SU-DHL-6 (cell line): Measurements from ENCODE around the gene MT3.

ENCODE experiments used
- H2AFZ ChIP-seq: fragments of 200-600 bp; sonication (generic); 2 replicates; pipeline ENCODE4 v1.6.1; 2014; ENCODE audit warnings: low read depth, mild to moderate bottlenecking, moderate library complexity, mixed read lengths, antibody characterized with exemption, low read length; ENCODE audit not compliant: severe bottlenecking
- H3F3A ChIP-seq: fragments of 200-600 bp; shearing (Covaris generic); 2 replicates; pipeline ENCODE4 v1.6.0; 2016; ENCODE audit warnings: antibody characterized with exemption, mild to moderate bottlenecking; ENCODE audit not compliant: insufficient read depth
- H3K27ac ChIP-seq: fragments of 200-600 bp; sonication (generic); 2 replicates; pipeline ENCODE4 v1.5.1; 2016; ENCODE audit warnings: low read depth, mild to moderate bottlenecking, low read length, moderate library complexity, mixed read lengths
- H3K27me3 ChIP-seq: fragments of 200-600 bp; sonication (generic), shearing (Covaris generic); 2 replicates; pipeline ENCODE4 v1.6.0; 2014; ENCODE audit warnings: mild to moderate bottlenecking, low read length
- H3K36me3 ChIP-seq: fragments of 200-600 bp; sonication (generic); 2 replicates; pipeline ENCODE4 v1.6.1; 2014; ENCODE audit warnings: mild to moderate bottlenecking, low read length, mixed read lengths
- H3K4me2 ChIP-seq: fragments of 300-600, 200-600 bp; shearing (Covaris generic), sonication (generic); 2 replicates; pipeline ENCODE4 v1.6.0; 2014; ENCODE audit warnings: low read length, low read depth, mild to moderate bottlenecking; ENCODE audit not compliant: poor library complexity, severe bottlenecking
- H3K4me3 ChIP-seq: fragments of 200-600 bp; sonication (generic); 2 replicates; pipeline ENCODE4 v1.5.1; 2014; ENCODE audit warnings: antibody characterized with exemption, low read length, mild to moderate bottlenecking, mixed read lengths; ENCODE audit not compliant: insufficient read depth, poor library complexity, severe bottlenecking
- H3K79me2 ChIP-seq: fragments of 200-600 bp; sonication (generic); 2 replicates; pipeline ENCODE4 v1.6.1; 2014; ENCODE audit warnings: mild to moderate bottlenecking, low read length, moderate library complexity; ENCODE audit not compliant: insufficient read depth
- H3K9ac ChIP-seq: fragments of 200-600 bp; sonication (generic); 2 replicates; pipeline ENCODE4 v1.7.0; 2014; ENCODE audit warnings: mild to moderate bottlenecking, low read length
- H3K9me2 ChIP-seq: fragments of 200-600 bp; sonication (generic); replicated peaks from 2 replicates; pipeline ENCODE4 v1.6.1; 2014; ENCODE audit warnings: low read length; ENCODE audit not compliant: insufficient read depth
- H3K9me3 ChIP-seq: fragments of 200-600 bp; sonication (generic); 2 replicates; pipeline ENCODE4 v1.6.1; 2014; ENCODE audit warnings: low read length, mixed read lengths; ENCODE audit not compliant: insufficient read depth
- H4K20me1 ChIP-seq: fragments of 200-600 bp; sonication (generic); 2 replicates; pipeline ENCODE4 v1.6.1; 2014; ENCODE audit warnings: low read depth, mild to moderate bottlenecking, antibody characterized with exemption, low read length, moderate library complexity, mixed read lengths
- EZH2phosphoT487 ChIP-seq: fragments of 200-600 bp; sonication (generic), shearing (Covaris generic); conservative IDR thresholded peaks from 2 replicates; pipeline ENCODE4 v1.6.1; 2018; ENCODE audit warnings: mild to moderate bottlenecking, antibody characterized with exemption, low read length, moderate library complexity, mixed read lengths
- TF ChIP-seq, protein P1 (sequence below): fragments of 200-600 bp; sonication (generic); IDR thresholded peaks from one replicate; pipeline ENCODE4 v1.5.1; 2017; ENCODE audit warnings: antibody characterized with exemption, mild to moderate bottlenecking, low read length, moderate library complexity; ENCODE audit not compliant: insufficient read depth, poor library complexity, severe bottlenecking

MT3 gene

DNA sequence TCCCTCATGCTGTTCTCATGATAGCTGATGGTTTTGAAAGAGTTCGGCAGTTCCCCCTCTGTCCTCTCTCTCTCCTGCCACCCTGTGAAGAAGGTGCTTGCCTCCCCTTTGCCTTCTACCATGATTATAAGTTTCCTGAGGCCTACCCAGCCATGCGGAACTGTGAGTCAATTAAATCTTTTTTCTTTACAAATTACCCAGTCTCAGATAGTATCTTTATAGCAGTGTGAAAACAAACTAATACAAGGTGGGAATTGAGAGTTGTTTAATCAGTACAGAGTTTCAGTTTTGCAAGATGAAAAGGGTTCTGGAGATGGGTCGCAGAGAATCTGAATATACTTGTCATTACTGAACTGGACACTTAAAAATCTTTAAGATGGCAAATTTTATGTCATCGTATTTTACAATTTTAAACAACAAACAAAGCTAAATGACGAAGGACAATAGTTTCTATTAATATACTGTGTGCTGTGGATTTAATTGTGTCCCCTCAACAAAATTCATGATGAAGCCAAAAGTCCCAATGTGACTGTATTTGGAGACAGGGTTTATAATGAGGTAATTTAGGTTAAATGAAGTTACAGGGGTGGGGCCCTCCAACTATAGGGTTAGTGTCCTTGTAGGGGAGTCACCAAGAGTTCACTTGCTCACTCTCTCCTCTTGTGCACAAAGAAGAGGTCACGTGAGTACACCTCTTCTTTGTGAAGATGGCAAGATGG is 4.4 kb downstream of the MT3 start:
- TF ChIP-seq, protein P1, sequence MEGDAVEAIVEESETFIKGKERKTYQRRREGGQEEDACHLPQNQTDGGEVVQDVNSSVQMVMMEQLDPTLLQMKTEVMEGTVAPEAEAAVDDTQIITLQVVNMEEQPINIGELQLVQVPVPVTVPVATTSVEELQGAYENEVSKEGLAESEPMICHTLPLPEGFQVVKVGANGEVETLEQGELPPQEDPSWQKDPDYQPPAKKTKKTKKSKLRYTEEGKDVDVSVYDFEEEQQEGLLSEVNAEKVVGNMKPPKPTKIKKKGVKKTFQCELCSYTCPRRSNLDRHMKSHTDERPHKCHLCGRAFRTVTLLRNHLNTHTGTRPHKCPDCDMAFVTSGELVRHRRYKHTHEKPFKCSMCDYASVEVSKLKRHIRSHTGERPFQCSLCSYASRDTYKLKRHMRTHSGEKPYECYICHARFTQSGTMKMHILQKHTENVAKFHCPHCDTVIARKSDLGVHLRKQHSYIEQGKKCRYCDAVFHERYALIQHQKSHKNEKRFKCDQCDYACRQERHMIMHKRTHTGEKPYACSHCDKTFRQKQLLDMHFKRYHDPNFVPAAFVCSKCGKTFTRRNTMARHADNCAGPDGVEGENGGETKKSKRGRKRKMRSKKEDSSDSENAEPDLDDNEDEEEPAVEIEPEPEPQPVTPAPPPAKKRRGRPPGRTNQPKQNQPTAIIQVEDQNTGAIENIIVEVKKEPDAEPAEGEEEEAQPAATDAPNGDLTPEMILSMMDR, result no peak
- TF ChIP-seq EZH2phosphoT487, result no peak
- Histone ChIP-seq H3K4me3 (no peak overlapping the region), H3K79me2 (no peaks in the 10 kb centered on the region)

GRCh38 chr16:56594292-56594619 is 4.9 kb downstream of the MT3 start:
- H3K36me3 ChIP-seq, result no peaks in the 10 kb centered on the region
- H2AFZ ChIP-seq, result no peak overlapping the region
- no peak overlapping the region for H3K4me2 ChIP-seq
- 0 out of 2 replicates have a peak, but pooled peaks cover 3% of the 10 kb centered on the region for H3K27me3 ChIP-seq
- no peaks in the 10 kb centered on the region for H3K79me2 ChIP-seq
- H3K9me3 ChIP-seq, result no peaks in the 10 kb centered on the region
- no peaks in the 10 kb centered on the region for H3K9me2 ChIP-seq
- H3K27ac ChIP-seq, result no peak overlapping the region
- no peak overlapping the region for H3K9ac ChIP-seq
- no peaks in the 10 kb centered on the region for H4K20me1 ChIP-seq
- TF ChIP-seq EZH2phosphoT487, result no peak
- TF ChIP-seq, protein P1, result no peak
- H3F3A ChIP-seq, result no peaks in the 10 kb centered on the region
- no peak overlapping the region for H3K4me3 ChIP-seq

More for the DNA sequence above, 4.4 kb downstream of the MT3 start:
- Histone ChIP-seq H3K9me3 (no peaks in the 10 kb centered on the region), H4K20me1 (no peaks in the 10 kb centered on the region), H2AFZ (no peak overlapping the region), H3K36me3 (no peaks in the 10 kb centered on the region), H3K9ac (no peak overlapping the region), H3K4me2 (no peak overlapping the region), H3K27me3 (0 out of 2 replicates have a peak, but pooled peaks cover 3% of the 10 kb centered on the region), H3K27ac (no peak overlapping the region), H3F3A (no peaks in the 10 kb centered on the region), H3K9me2 (no peaks in the 10 kb centered on the region)

DNA sequence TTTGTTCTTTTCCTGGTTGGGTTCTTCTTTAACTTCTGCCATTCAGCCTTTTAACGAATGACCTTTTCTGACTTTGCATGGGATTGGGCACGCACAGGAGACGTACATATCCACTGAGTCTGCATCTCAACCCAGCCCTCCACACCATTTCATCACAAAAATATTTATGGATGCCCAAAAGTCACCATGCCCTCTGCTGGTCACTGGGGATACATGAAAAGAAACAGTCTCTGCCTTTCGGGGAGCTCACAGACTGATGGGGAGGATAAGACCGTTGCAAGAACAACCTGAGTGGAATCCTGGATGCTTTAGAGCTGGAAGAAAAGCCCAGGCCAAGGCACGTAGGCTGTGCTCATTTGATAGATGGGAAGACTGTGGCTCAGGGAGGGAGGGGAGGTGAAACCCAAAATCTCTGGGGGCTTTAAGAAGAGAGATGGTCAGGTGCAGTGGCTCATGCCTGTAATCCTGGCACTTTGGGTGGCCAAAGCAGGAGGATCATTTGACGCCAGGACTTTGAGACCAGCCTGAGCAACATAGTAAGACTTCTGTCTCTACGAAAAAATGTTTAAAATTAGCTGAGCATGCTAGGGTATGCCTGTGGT is 11.2 kb downstream of the MT3 start:
- H3K27me3 ChIP-seq, result no peaks in the 10 kb centered on the region
- no peaks in the 10 kb centered on the region for H3K9me3 ChIP-seq
- H3K79me2 ChIP-seq, result no peaks in the 10 kb centered on the region
- no peak overlapping the region for H3K9ac ChIP-seq
- TF ChIP-seq EZH2phosphoT487, result no peak
- TF ChIP-seq, protein P1, result peak; percentile 69
- H3K27ac ChIP-seq, result no peak overlapping the region
- no peaks in the 10 kb centered on the region for H4K20me1 ChIP-seq
- H3K4me2 ChIP-seq, result no peak overlapping the region
- H3K36me3 ChIP-seq, result no peaks in the 10 kb centered on the region
- no peak overlapping the region for H2AFZ ChIP-seq
- H3K9me2 ChIP-seq, result no peaks in the 10 kb centered on the region
- H3K4me3 ChIP-seq, result no peak overlapping the region
- no peaks in the 10 kb centered on the region for H3F3A ChIP-seq
